HEK293T (cell line): ENCODE results near the gene PPFIBP2.

Source experiments
- ARNT ChIP-seq: fragments of 450-650 bp; IDR thresholded peaks from 2 replicates; pipeline ENCODE4 v1.6.1; 2017; ENCODE audit warnings: mild to moderate bottlenecking
- BHLHE40 ChIP-seq: fragments of 450-650 bp; IDR thresholded peaks from 2 replicates; pipeline ENCODE4 v1.6.1; 2016; ENCODE audit warnings: mild to moderate bottlenecking, moderate library complexity, borderline replicate concordance
- CTBP1 ChIP-seq: fragments of 450-650 bp; IDR thresholded peaks from 2 replicates; pipeline ENCODE4 v1.6.1; 2016; ENCODE audit warnings: borderline replicate concordance
- ELF4 ChIP-seq: fragments of 450-650 bp; IDR thresholded peaks from 2 replicates; pipeline ENCODE4 v1.6.1; 2017; ENCODE audit warnings: antibody characterized with exemption
- FOXA1 ChIP-seq: fragments of 450-650 bp; IDR thresholded peaks from 2 replicates; pipeline ENCODE4 v1.6.1; 2016; ENCODE audit warnings: mild to moderate bottlenecking
- FOXM1 ChIP-seq: fragments of 450-650 bp; IDR thresholded peaks from 2 replicates; pipeline ENCODE4 v1.6.1; 2017; ENCODE audit warnings: mild to moderate bottlenecking, borderline replicate concordance
- NFRKB ChIP-seq: fragments of 450-650 bp; IDR thresholded peaks from 2 replicates; pipeline ENCODE4 v1.6.1; 2016; ENCODE audit warnings: mild to moderate bottlenecking, moderate library complexity
- SUZ12 ChIP-seq: fragments of 450-650 bp; IDR thresholded peaks from 2 replicates; pipeline ENCODE4 v1.6.1; 2016; ENCODE audit warnings: mild to moderate bottlenecking
- ZNF384 ChIP-seq: fragments of 450-650 bp; IDR thresholded peaks from 2 replicates; pipeline ENCODE4 v1.6.1; 2016

DNA sequence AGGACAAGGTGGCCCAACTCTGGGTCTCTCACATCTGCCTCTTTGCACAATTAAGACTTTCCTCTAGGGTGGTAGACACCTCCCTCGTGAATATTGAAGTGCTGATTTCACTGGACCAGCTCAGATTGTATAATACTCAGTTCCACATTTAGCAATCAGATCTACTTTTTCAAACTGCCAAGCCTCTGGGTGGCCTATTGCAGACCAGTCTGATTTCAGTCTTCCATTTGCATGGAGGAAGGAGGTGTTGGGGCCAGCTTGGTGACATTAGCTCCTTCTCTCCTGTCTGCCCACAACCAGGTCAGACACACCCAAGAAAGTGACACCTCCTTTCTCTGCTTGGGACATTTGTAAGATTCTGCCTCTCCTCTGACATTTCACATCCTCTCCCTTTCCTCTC, 78.2 kb downstream of the PPFIBP2 start:
- TF ChIP-seq NFRKB (no peak), ELF4 (no peak), FOXA1 (no peak), FOXM1 (no peak), SUZ12 (no peak), CTBP1 (no peak), BHLHE40 (no peak), ARNT (no peak), ZNF384 (no peak)
